Body of pancreas (tissue), 4 donors: Measurements from ENCODE around the gene SLC19A1.

Experiments used
- CTCF ChIP-seq, 7 experiments: fragments of 450-650 bp in 4 of 7; fragments of 200-600 bp in 3 of 7; sonication (generic) in 3 of 7; IDR thresholded peaks; one replicate each; pipeline ENCODE4 v1.5.1; 2016 to 2019; ENCODE audit warnings: antibody characterized with exemption in 7 of 7
- POLR2A ChIP-seq, 3 donors: fragments of 450-650 bp; IDR thresholded peaks; one replicate each; pipeline ENCODE4 v1.6.1; 2016; ENCODE audit warnings: antibody characterized with exemption in 3 of 3, mild to moderate bottlenecking in 2 of 3

GRCh38 chr21:45555251-45555556 lies 13.0 kb upstream of the SLC19A1 start:
- TF ChIP-seq CTCF (IDR thresholded peaks at IDR 0.05) (no peak), POLR2A (IDR thresholded peaks at IDR 0.05) (no peak)
